ENCODE data around the gene PATJ.

- TF ChIP-seq, protein P1, sequence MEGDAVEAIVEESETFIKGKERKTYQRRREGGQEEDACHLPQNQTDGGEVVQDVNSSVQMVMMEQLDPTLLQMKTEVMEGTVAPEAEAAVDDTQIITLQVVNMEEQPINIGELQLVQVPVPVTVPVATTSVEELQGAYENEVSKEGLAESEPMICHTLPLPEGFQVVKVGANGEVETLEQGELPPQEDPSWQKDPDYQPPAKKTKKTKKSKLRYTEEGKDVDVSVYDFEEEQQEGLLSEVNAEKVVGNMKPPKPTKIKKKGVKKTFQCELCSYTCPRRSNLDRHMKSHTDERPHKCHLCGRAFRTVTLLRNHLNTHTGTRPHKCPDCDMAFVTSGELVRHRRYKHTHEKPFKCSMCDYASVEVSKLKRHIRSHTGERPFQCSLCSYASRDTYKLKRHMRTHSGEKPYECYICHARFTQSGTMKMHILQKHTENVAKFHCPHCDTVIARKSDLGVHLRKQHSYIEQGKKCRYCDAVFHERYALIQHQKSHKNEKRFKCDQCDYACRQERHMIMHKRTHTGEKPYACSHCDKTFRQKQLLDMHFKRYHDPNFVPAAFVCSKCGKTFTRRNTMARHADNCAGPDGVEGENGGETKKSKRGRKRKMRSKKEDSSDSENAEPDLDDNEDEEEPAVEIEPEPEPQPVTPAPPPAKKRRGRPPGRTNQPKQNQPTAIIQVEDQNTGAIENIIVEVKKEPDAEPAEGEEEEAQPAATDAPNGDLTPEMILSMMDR (IDR thresholded peaks at IDR 0.05), result no peak
- no peak for TF ChIP-seq POLR2A (IDR thresholded peaks at IDR 0.05)
These were observed 210.4 kb downstream of the PATJ start for GRCh38 chr1:61952675-61953074.

Measured in stomach (tissue), 4 donors.